ENCODE measurements around the gene DUSP22.

DNA sequence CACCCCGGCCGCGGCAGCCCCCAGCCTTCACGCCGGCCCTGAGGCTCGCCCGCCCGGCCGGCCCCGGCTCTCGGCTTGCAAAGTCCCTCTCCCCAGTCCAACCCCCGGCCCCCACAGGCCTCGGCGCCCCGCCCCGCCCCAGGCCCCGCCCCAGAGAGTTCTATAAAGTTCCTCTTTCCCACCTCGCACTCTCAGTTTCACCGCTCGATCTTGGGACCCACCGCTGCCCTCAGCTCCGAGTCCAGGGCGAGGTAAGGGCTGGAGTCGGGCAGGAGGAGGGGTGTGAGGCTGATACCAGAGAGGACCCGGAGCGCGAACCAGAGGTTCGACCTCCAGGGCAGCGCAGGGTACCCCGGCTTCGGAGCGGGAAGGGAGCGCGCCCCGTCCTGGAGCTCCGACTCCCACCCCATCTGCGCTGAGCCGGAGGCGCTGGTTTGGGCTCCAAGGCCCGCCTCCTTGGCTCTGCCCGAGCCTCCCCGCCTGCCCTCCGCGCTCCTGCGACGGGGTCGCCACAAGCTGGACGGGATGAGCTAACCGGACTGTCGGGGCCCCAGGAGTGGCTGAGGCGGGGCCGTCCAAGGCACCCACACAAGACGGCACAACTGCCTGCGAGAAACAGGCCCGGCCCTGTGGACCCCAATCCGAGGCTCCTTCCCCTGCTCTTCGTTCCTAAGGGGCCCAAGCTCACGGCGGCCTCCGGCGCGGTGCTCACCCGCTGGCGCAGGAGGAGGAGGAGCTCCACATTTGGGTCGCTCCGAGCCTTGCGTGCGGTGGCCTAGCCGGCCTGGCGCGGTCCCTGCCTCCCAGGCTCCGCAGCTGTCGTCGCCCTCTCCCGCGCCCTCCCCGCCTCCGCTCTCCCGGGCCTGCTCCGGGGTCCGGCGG lies 99.5 kb downstream of the DUSP22 start, which contains the start of gene IRF4:
- TF ChIP-seq, protein P1, sequence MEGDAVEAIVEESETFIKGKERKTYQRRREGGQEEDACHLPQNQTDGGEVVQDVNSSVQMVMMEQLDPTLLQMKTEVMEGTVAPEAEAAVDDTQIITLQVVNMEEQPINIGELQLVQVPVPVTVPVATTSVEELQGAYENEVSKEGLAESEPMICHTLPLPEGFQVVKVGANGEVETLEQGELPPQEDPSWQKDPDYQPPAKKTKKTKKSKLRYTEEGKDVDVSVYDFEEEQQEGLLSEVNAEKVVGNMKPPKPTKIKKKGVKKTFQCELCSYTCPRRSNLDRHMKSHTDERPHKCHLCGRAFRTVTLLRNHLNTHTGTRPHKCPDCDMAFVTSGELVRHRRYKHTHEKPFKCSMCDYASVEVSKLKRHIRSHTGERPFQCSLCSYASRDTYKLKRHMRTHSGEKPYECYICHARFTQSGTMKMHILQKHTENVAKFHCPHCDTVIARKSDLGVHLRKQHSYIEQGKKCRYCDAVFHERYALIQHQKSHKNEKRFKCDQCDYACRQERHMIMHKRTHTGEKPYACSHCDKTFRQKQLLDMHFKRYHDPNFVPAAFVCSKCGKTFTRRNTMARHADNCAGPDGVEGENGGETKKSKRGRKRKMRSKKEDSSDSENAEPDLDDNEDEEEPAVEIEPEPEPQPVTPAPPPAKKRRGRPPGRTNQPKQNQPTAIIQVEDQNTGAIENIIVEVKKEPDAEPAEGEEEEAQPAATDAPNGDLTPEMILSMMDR (IDR thresholded peaks at IDR 0.05), result no peak
- TF ChIP-seq POLR2A (IDR thresholded peaks at IDR 0.05), result peak in 1 of 2 donors; percentile 27

Measured in Peyer's patch (tissue), 4 donors.